Measurements from ENCODE around the gene CMKLR1. TPM values are rescaled to one million over a fixed set of nuclear protein-coding genes. Genes with fewer than 3 reads are reported as not detected.

Gene CMKLR1
- total RNA-seq, 1 donor from 2014 or later: 10.1 TPM

DNA sequence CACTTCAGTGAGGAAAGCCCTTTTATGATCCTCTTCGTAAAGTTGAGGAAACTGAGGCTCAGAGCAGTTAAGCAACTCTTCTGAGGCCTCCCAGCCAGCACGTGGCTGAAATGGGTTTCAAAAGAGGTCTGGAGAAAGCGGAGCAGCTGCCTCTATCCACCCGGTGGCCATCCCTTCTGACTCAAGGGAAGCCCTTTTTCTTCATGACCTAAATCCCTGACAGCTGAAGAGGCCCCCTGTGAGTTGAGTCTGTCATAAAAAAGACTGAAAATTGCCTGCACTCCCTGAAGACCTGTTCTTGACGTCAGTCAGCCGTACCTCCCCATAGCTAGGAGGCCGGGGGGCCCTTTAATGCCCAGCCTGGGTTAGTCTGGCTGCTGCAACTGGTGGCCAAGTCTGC is 10.7 kb downstream of the CMKLR1 start:
- intact Hi-C loops (cut with DNase I): no loop called here
- Histone ChIP-seq H3K4me3 (no peak overlapping the region), H3K27ac (no peak overlapping the region)

DNA sequence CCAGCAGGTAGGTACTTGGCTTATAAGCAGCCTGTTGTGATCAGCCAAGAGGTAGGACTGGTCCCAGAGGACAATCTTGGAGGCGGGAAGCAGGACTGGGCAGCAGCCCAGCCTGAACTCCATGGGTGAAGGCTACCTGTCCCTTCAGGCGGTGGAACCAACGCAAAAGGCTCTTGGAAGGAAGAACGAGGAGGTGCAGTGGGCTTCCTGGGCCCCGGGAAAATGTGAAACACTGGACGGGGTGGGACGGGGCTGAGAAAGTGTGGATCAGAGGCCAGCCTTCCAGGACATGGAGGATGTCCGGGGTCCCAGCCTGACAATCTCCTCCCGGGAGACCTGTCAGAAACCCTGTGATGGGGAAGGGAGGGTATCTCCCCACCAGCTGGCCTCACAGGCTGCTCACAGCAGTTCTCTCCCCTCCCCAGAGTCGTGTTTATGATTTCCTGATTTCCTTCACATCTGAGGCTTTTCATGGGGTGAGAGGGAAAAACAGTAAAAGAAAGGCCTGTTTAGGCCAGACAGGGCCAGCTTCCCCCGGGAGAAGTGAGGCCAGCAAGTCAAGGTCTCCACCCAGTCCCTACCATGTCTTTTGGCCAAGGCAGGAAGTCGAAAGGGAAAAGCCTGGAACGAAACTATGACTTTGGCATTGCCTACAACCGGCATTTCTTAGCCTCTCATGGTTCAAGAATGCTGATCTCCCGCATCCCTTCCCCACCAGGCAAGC is 11.3 kb downstream of the CMKLR1 start:
- Histone ChIP-seq H3K36me3 (no peaks in the 10 kb centered on the region), H3K27me3 (no peaks in the 10 kb centered on the region), H3K4me1 (peaks cover 19% of the 10 kb centered on the region), H3K9me3 (no peaks in the 10 kb centered on the region), H3K4me3 (no peak overlapping the region), H3K27ac (peak overlapping the region; percentile 10)
- intact Hi-C loops (cut with DNase I): no loop called here
- TF ChIP-seq, protein P1, sequence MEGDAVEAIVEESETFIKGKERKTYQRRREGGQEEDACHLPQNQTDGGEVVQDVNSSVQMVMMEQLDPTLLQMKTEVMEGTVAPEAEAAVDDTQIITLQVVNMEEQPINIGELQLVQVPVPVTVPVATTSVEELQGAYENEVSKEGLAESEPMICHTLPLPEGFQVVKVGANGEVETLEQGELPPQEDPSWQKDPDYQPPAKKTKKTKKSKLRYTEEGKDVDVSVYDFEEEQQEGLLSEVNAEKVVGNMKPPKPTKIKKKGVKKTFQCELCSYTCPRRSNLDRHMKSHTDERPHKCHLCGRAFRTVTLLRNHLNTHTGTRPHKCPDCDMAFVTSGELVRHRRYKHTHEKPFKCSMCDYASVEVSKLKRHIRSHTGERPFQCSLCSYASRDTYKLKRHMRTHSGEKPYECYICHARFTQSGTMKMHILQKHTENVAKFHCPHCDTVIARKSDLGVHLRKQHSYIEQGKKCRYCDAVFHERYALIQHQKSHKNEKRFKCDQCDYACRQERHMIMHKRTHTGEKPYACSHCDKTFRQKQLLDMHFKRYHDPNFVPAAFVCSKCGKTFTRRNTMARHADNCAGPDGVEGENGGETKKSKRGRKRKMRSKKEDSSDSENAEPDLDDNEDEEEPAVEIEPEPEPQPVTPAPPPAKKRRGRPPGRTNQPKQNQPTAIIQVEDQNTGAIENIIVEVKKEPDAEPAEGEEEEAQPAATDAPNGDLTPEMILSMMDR (IDR thresholded peaks at IDR 0.05): no peak
- no peak for TF ChIP-seq POLR2A (IDR thresholded peaks at IDR 0.05)
- no peak for TF ChIP-seq POLR2AphosphoS5 (IDR thresholded peaks at IDR 0.05; ENCODE audit: insufficient read depth in 1 of 2, low read depth in 1 of 2)
- DNase-seq (ENCODE audit: extremely low spot score in 2 of 2): no peak

More for the DNA sequence above, 10.7 kb downstream of the CMKLR1 start:
- Histone ChIP-seq H3K9me3 (no peaks in the 10 kb centered on the region), H3K27me3 (no peaks in the 10 kb centered on the region), H3K4me1 (peaks cover 19% of the 10 kb centered on the region), H3K36me3 (no peaks in the 10 kb centered on the region)
- no peak for DNase-seq (ENCODE audit: extremely low spot score in 2 of 2)
- no peak for TF ChIP-seq POLR2A (IDR thresholded peaks at IDR 0.05)
- TF ChIP-seq POLR2AphosphoS5 (IDR thresholded peaks at IDR 0.05; ENCODE audit: insufficient read depth in 1 of 2, low read depth in 1 of 2): no peak
- TF ChIP-seq, protein P1 (IDR thresholded peaks at IDR 0.05): no peak

DNA sequence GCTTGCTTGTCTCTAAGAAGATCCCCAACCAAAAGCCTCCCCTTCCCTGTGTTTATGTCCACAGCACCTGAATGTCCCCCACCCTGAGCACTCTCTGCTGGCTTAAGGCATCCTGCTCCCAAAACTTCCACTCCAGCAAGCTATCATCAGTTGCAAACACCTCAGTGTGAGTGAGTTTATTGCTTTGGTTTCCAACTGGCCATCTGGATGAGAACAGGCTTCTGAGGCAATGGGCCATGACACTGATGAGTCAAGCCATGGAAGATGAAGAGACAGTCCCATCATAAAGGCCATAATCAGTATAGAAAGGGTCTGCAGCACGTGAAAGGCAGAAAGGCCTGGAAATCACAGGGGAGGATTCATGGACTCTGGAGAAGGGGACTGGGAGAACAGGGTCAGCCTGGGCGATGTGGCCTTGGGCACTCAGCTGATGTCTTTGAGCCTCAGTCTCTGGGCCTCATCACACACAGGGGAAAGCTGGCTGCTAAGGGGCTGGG is 12.8 kb downstream of the CMKLR1 start:
- no peak overlapping the region for H3K4me3 ChIP-seq
- H3K27ac ChIP-seq: no peak overlapping the region
- intact Hi-C loops (cut with DNase I): no loop called here
- no peaks in the 10 kb centered on the region for H3K9me3 ChIP-seq
- no peak for TF ChIP-seq POLR2A (IDR thresholded peaks at IDR 0.05)
- TF ChIP-seq, protein P1 (IDR thresholded peaks at IDR 0.05): no peak
- no peak for TF ChIP-seq POLR2AphosphoS5 (IDR thresholded peaks at IDR 0.05; ENCODE audit: insufficient read depth in 1 of 2, low read depth in 1 of 2)
- DNase-seq (ENCODE audit: extremely low spot score in 2 of 2): no peak
- H3K27me3 ChIP-seq: no peaks in the 10 kb centered on the region
- no peaks in the 10 kb centered on the region for H3K36me3 ChIP-seq
- H3K4me1 ChIP-seq: peaks cover 19% of the 10 kb centered on the region

DNA sequence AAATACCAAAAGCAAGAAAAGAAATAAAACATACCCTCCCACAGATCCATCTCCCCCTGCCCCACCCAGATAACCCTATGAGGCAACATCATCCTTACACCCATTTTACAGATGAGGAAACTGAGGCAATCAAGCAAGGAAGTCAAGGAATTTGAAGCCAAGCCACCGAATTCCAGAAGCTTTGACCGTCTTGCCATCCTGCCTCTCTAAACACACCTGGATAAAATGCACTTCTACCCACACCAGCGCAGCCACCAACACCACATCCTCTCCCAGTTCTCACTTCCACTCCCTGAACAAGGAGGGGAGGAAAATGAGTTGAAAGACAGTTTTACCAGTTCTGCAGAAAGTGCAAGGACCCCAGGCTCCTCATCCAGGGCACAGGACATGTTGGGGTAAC is 13.6 kb downstream of the CMKLR1 start:
- Histone ChIP-seq H3K4me3 (no peak overlapping the region), H3K27me3 (no peaks in the 10 kb centered on the region), H3K36me3 (no peaks in the 10 kb centered on the region), H3K4me1 (peaks cover 19% of the 10 kb centered on the region), H3K27ac (no peak overlapping the region), H3K9me3 (no peaks in the 10 kb centered on the region)
- no peak for DNase-seq (ENCODE audit: extremely low spot score in 2 of 2)
- TF ChIP-seq, protein P1 (IDR thresholded peaks at IDR 0.05): no peak
- no peak for TF ChIP-seq POLR2A (IDR thresholded peaks at IDR 0.05)
- TF ChIP-seq POLR2AphosphoS5 (IDR thresholded peaks at IDR 0.05; ENCODE audit: insufficient read depth in 1 of 2, low read depth in 1 of 2): no peak
- intact Hi-C loops (cut with DNase I): no loop called here

DNA sequence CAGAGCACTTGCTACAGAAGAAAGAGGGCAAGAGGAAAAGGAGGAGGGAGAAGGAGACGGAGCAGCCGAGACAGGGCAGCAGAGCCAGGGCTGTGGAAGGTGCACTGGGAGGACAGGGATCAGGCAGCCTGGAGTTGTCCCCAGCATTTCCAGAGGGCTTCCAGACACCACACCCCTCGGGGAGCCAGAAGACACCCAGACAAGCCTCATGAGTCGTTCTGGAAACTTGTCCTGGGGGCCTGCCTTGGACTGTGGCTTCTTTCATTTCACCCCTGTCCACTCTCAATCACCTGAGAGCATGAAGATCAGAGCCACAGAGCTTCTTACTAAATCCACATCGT is 14.1 kb downstream of the CMKLR1 start:
- DNase-seq (ENCODE audit: extremely low spot score in 2 of 2): no peak
- no peaks in the 10 kb centered on the region for H3K9me3 ChIP-seq
- no peak overlapping the region for H3K27ac ChIP-seq
- no peaks in the 10 kb centered on the region for H3K27me3 ChIP-seq
- H3K36me3 ChIP-seq: no peaks in the 10 kb centered on the region
- H3K4me3 ChIP-seq: no peak overlapping the region
- H3K4me1 ChIP-seq: peaks cover 19% of the 10 kb centered on the region
- intact Hi-C loops (cut with DNase I): no loop called here
- TF ChIP-seq POLR2A (IDR thresholded peaks at IDR 0.05) (no peak), POLR2AphosphoS5 (IDR thresholded peaks at IDR 0.05; ENCODE audit: insufficient read depth in 1 of 2, low read depth in 1 of 2) (no peak)
- TF ChIP-seq, protein P1 (IDR thresholded peaks at IDR 0.05): no peak
